HCT116 (cell line): Measurements from ENCODE around the gene GIMAP5. TPM values are rescaled to one million over a fixed set of nuclear protein-coding genes. Genes with fewer than 3 reads are reported as not detected.

Experiments used
- ATAC-seq: fragments of 200-7000 bp; cut with Tn5 transposase; 2 replicates; pipeline ENCODE4 v1.9.1; 2020; ENCODE audit warnings: mild to moderate bottlenecking, moderate library complexity
- BruUV-seq: library from RNA; stranded (reverse); fragments of 400-500 nt; replicated peaks from 2 replicates; lab custom pipeline; 2021; lab: Mats Ljungman, UMichigan
- CTCF ChIA-PET: fragments of 300-600 bp; sonication (Branson Sonifier 250); formaldehyde crosslinking; loops from one replicate; lab custom pipeline; 2021; ENCODE audit warnings: antibody characterized with exemption; lab: Charles Lee
- POLR2A ChIA-PET: fragments of 300-600, 350-600 bp; sonication (Branson Sonifier 250); formaldehyde crosslinking; loops from one replicate; lab custom pipeline; 2021; ENCODE audit warnings: antibody characterized with exemption; lab: Charles Lee
- RAD21 ChIA-PET, 2 experiments: fragments of 300-600 bp; sonication (Branson Sonifier 250); formaldehyde crosslinking; loops; one replicate each; lab custom pipeline; 2023; ENCODE audit warnings: low total read pairs in 2 of 2; ENCODE audit not compliant: uncharacterized antibody in 2 of 2, unreplicated experiment in 2 of 2, low non-redundant PET in 1 of 2; lab: Charles Lee
- DNase-seq: peaks from one replicate; pipeline ENCODE4 v3.0.0-alpha.2; 2010; ENCODE audit warnings: low read depth, low spot score
- H2AFZ ChIP-seq: fragments of 200-600 bp; shearing (Covaris generic), sonication (generic); 2 replicates; pipeline ENCODE4 v1.6.1; 2017; ENCODE audit warnings: low read depth, mixed run types, mixed read lengths, antibody characterized with exemption, low read length; ENCODE audit not compliant: poor library complexity, severe bottlenecking
- H3K27ac ChIP-seq: 2 replicates; pipeline ENCODE4 v1.5.1; 2012; ENCODE audit warnings: low read depth, low read length
- H3K27me3 ChIP-seq: fragments of 200-600 bp; sonication (generic); 2 replicates; pipeline ENCODE4 v1.6.1; 2016; ENCODE audit warnings: mixed run types, low read length, mixed read lengths; ENCODE audit not compliant: insufficient read depth
- H3K36me3 ChIP-seq, 2 experiments: fragments of 200-500 bp in 1 of 2; fragments of 200-600 bp in 1 of 2; sonication (Bioruptor generic) in 1 of 2; sonication (generic) in 1 of 2; 2 replicates each; pipeline versions ENCODE4 v1.5.1 to v1.6.1; 2014 to 2016; ENCODE audit warnings: low read length in 2 of 2, inconsistent platforms in 1 of 2, mixed read lengths in 1 of 2, mixed run types in 1 of 2; ENCODE audit not compliant: insufficient read depth in 2 of 2, control insufficient read depth in 1 of 2
- H3K4me1 ChIP-seq, 2 experiments: fragments of 200-600 bp in 1 of 2; sonication (generic) in 1 of 2; 2 replicates each; pipeline versions ENCODE4 v1.5.1 to v1.6.1; 2012 to 2017; ENCODE audit warnings: low read length in 2 of 2, inconsistent platforms in 1 of 2, mild to moderate bottlenecking in 1 of 2, mixed read lengths in 1 of 2, mixed run types in 1 of 2, moderate library complexity in 1 of 2; ENCODE audit not compliant: insufficient read depth in 2 of 2, control insufficient read depth in 1 of 2
- H3K4me2 ChIP-seq: fragments of 200-600 bp; sonication (generic); 2 replicates; pipeline ENCODE4 v1.6.1; 2017; ENCODE audit warnings: mixed run types, low read length, mixed read lengths
- H3K4me3 ChIP-seq, 2 experiments: fragments of 200-600 bp in 1 of 2; sonication (generic) in 1 of 2; replicated peaks in 1 of 2; 2 replicates each; pipeline ENCODE4 v1.5.1; 2011 to 2016; ENCODE audit warnings: low read length in 2 of 2, control low read depth in 1 of 2, low read depth in 1 of 2, mild to moderate bottlenecking in 1 of 2, mixed read lengths in 1 of 2, mixed run types in 1 of 2
- H3K79me2 ChIP-seq: fragments of 200-600 bp; sonication (generic); 2 replicates; pipeline ENCODE4 v1.6.1; 2017; ENCODE audit warnings: mild to moderate bottlenecking, mixed run types, low read length, moderate library complexity, mixed read lengths; ENCODE audit not compliant: insufficient read depth
- H3K9ac ChIP-seq: fragments of 200-600 bp; sonication (generic); 2 replicates; pipeline ENCODE4 v1.6.1; 2016; ENCODE audit warnings: low read length, mixed read lengths
- H3K9me2 ChIP-seq: fragments of 200-600 bp; sonication (generic), shearing (Covaris generic); 2 replicates; pipeline ENCODE4 v1.6.1; 2017; ENCODE audit warnings: mixed run types, mild to moderate bottlenecking, moderate library complexity; ENCODE audit not compliant: insufficient read depth
- H3K9me3 ChIP-seq, 2 experiments: fragments of 200-500 bp in 1 of 2; fragments of 200-600 bp in 1 of 2; sonication (Bioruptor generic) in 1 of 2; sonication (generic) in 1 of 2; 2 replicates each; pipeline ENCODE4 v1.6.1; 2014 to 2017; ENCODE audit warnings: low read length in 2 of 2, mixed read lengths in 2 of 2, inconsistent platforms in 1 of 2, low read depth in 1 of 2, mild to moderate bottlenecking in 1 of 2, mixed run types in 1 of 2, moderate library complexity in 1 of 2; ENCODE audit not compliant: control insufficient read depth in 1 of 2, insufficient read depth in 1 of 2
- H4K20me1 ChIP-seq: fragments of 200-600 bp; sonication (generic), shearing (Covaris generic); 2 replicates; pipeline ENCODE4 v1.6.1; 2017; ENCODE audit warnings: mixed run types, mild to moderate bottlenecking, moderate library complexity; ENCODE audit not compliant: insufficient read depth
- EGR1 ChIP-seq: IDR thresholded peaks from 2 replicates; pipeline ENCODE4 v1.6.1; 2012; ENCODE audit warnings: low read depth
- EZH2 ChIP-seq: fragments of 200-600 bp; sonication (generic); IDR thresholded peaks from 2 replicates; pipeline ENCODE4 v1.6.1; 2017; ENCODE audit warnings: antibody characterized with exemption, mixed run types
- FOSL1 ChIP-seq: IDR thresholded peaks from 2 replicates; pipeline ENCODE4 v1.6.1; 2012; ENCODE audit warnings: low read depth
- POLR2A ChIP-seq: IDR thresholded peaks from 2 replicates; pipeline ENCODE4 v1.7.0; 2011; ENCODE audit warnings: borderline replicate concordance; ENCODE audit not compliant: insufficient read depth, insufficient read length; ENCODE audit errors: extremely low read depth
- RAD21 ChIP-seq: IDR thresholded peaks from 2 replicates; pipeline ENCODE4 v1.6.1; 2012; ENCODE audit warnings: low read depth, mild to moderate bottlenecking
- SP1 ChIP-seq: IDR thresholded peaks from 2 replicates; pipeline ENCODE4 v1.6.1; 2012; ENCODE audit warnings: low read depth
- TCF7L2 ChIP-seq: IDR thresholded peaks from 2 replicates; pipeline ENCODE4 v1.7.0; 2011; ENCODE audit warnings: borderline replicate concordance, inconsistent platforms; ENCODE audit not compliant: insufficient read depth, insufficient read length; ENCODE audit errors: extremely low read depth
- ZNF274 ChIP-seq: fragments of 200-500 bp; sonication (Bioruptor generic); IDR thresholded peaks from 2 replicates; pipeline ENCODE4 v1.6.1; 2014; ENCODE audit warnings: mild to moderate bottlenecking, low read depth, low read length, inconsistent platforms
- intact Hi-C: fragments of 100-400 bp; cut with micrococcal nuclease; formaldehyde crosslinking; loops from 2 replicates; pipeline ENCODE4 v1.10.0; 2022
- total RNA-seq: library from RNA; stranded (reverse); gene quantifications from one replicate; pipeline ENCODE4 v1.2.1, GENCODE V29; 2021; ENCODE audit not compliant: unreplicated experiment
- TF ChIP-seq, protein P1 (sequence below): IDR thresholded peaks from 2 replicates; pipeline ENCODE4 v1.6.1; 2011; ENCODE audit warnings: mild to moderate bottlenecking, low read length, moderate library complexity; ENCODE audit not compliant: insufficient replicate concordance; ENCODE audit errors: extremely low read depth
- TF ChIP-seq, protein P2 (sequence below), 3 experiments: fragments of 200-600 bp in 1 of 3; sonication (generic) in 1 of 3; IDR thresholded peaks in 2 of 3; conservative IDR thresholded peaks in 1 of 3; 2 replicates each; pipeline ENCODE4 v1.5.1; 2012 to 2017; ENCODE audit warnings: low read depth in 2 of 3, low read length in 2 of 3, antibody characterized with exemption in 1 of 3, borderline replicate concordance in 1 of 3, control low read depth in 1 of 3, mild to moderate bottlenecking in 1 of 3, mixed read lengths in 1 of 3, mixed run types in 1 of 3, moderate library complexity in 1 of 3; ENCODE audit not compliant: insufficient read depth in 1 of 3
- TF ChIP-seq, protein P3 (sequence below): IDR thresholded peaks from 2 replicates; pipeline ENCODE4 v1.6.1; 2012

Gene GIMAP5
- total RNA-seq, 1 experiment from 2014 or later: 0.57 TPM

DNA sequence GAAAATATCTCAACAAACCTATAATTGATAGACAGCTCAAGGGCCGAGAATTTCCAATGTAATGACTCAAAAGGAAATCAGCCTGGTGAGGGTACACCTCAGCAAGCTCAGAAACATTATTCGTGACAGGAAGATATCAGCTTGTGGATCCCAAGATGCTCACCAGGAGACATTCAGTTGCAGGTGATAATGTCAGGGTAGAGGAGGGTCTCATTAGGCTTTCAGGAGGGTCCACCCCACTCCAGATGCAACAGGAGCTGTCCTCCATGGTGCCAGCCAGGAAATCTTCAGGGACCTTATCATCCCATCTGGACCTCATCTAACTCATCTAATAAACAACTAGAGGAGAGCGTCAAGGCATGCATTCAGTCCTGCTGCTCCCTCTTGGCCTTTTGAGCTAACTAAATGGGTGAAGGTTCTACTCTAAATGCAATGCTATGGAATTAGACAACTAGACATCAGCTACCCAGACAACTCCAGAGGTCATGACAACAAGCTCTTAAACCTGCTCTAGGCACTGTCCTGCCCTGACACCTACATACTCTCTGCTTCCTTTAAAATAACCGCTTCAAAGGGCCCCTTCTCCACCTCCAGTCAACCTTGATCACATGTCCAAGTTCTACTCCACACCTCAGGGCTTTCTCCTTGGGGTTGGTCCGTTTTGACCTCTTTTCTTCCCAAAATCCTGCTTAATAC is 4.3 kb upstream of the GIMAP5 start:
- no peaks in the 10 kb centered on the region for H3K4me1 ChIP-seq
- no peaks in the 10 kb centered on the region for H3K79me2 ChIP-seq
- ATAC-seq (no peak), DNase-seq (no peak)
- no peak overlapping the region for H3K9ac ChIP-seq
- H3K4me2 ChIP-seq: no peak overlapping the region
- no peaks in the 10 kb centered on the region for H4K20me1 ChIP-seq
- no peaks in the 10 kb centered on the region for H3K9me2 ChIP-seq
- RAD21 ChIA-PET: no interaction called here
- no peak overlapping the region for H2AFZ ChIP-seq
- POLR2A ChIA-PET: no interaction called here
- H3K27me3 ChIP-seq: peaks cover 33% of the 10 kb centered on the region; the same call in 1 of the 2 replicates
- no peak overlapping the region for H3K4me3 ChIP-seq
- H3K36me3 ChIP-seq: no peaks in the 10 kb centered on the region
- no TSS peak for BruUV-seq
- H3K9me3 ChIP-seq: no peaks in the 10 kb centered on the region; a peak in 1 of 4 replicates
- no peak for TF ChIP-seq TCF7L2
- intact Hi-C loops: no loop called here
- CTCF ChIA-PET: no interaction called here
- H3K27ac ChIP-seq: no peak overlapping the region

DNA sequence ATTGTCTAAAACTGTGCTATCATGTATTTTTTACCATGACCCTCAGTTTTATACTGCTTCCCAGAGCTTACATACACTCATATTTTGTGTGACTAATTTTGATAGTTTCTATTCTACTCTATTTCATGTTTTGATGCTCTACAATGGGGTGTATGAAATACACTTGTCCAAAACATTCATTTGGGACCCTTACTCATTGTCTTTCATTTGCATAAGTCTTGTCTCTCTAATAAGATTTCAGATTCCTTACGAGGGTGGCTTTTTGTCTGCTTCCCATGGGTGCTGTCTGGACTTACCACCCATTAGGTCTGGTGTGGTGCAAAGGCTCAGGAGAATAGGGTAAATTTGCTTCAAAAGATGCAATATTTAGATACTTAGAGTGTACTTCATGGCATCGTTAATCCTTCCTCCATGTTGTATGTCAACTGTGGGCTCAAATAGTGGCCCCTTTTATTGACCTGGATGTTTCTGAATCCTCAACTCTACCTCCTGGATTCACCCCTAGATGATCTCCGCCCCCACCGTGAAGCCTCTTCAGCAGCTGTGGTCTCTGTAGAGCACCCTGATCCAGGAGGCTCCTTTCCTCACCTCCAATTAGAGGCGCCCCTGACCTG is 3.6 kb upstream of the GIMAP5 start:
- ChIA-PET POLR2A (no interaction called here), RAD21 (no interaction called here), CTCF (no interaction called here)
- H3K9me3 ChIP-seq: no peaks in the 10 kb centered on the region
- H3K9ac ChIP-seq: no peak overlapping the region
- intact Hi-C loops: no loop called here
- no peak overlapping the region for H3K27ac ChIP-seq
- peaks cover 40% of the 10 kb centered on the region; the same call in 1 of the 2 replicates for H3K27me3 ChIP-seq
- H3K4me1 ChIP-seq: peaks cover 0 to 4% of the 10 kb centered on the region in 2 experiments; a peak in 3 of 4 replicates
- H4K20me1 ChIP-seq: no peaks in the 10 kb centered on the region
- H3K9me2 ChIP-seq: no peaks in the 10 kb centered on the region
- H3K36me3 ChIP-seq: no peaks in the 10 kb centered on the region
- no peak overlapping the region for H3K4me2 ChIP-seq
- H3K79me2 ChIP-seq: no peaks in the 10 kb centered on the region
- DNase-seq: no peak
- ATAC-seq: no peak
- no peak overlapping the region for H3K4me3 ChIP-seq
- no peak overlapping the region for H2AFZ ChIP-seq
- no TSS peak for BruUV-seq
- TF ChIP-seq EGR1 (no peak), ZNF274 (no peak), EZH2 (no peak), RAD21 (no peak), SP1 (no peak), POLR2A (no peak), FOSL1 (no peak)
- TF ChIP-seq, protein P1, sequence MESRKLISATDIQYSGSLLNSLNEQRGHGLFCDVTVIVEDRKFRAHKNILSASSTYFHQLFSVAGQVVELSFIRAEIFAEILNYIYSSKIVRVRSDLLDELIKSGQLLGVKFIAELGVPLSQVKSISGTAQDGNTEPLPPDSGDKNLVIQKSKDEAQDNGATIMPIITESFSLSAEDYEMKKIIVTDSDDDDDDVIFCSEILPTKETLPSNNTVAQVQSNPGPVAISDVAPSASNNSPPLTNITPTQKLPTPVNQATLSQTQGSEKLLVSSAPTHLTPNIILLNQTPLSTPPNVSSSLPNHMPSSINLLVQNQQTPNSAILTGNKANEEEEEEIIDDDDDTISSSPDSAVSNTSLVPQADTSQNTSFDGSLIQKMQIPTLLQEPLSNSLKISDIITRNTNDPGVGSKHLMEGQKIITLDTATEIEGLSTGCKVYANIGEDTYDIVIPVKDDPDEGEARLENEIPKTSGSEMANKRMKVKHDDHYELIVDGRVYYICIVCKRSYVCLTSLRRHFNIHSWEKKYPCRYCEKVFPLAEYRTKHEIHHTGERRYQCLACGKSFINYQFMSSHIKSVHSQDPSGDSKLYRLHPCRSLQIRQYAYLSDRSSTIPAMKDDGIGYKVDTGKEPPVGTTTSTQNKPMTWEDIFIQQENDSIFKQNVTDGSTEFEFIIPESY: no peak
- TF ChIP-seq, protein P2, sequence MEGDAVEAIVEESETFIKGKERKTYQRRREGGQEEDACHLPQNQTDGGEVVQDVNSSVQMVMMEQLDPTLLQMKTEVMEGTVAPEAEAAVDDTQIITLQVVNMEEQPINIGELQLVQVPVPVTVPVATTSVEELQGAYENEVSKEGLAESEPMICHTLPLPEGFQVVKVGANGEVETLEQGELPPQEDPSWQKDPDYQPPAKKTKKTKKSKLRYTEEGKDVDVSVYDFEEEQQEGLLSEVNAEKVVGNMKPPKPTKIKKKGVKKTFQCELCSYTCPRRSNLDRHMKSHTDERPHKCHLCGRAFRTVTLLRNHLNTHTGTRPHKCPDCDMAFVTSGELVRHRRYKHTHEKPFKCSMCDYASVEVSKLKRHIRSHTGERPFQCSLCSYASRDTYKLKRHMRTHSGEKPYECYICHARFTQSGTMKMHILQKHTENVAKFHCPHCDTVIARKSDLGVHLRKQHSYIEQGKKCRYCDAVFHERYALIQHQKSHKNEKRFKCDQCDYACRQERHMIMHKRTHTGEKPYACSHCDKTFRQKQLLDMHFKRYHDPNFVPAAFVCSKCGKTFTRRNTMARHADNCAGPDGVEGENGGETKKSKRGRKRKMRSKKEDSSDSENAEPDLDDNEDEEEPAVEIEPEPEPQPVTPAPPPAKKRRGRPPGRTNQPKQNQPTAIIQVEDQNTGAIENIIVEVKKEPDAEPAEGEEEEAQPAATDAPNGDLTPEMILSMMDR (IDR thresholded peaks at IDR 0.05 in 2 of 3, conservative IDR thresholded peaks at IDR 0.05 in 1 of 3; ENCODE audit: borderline replicate concordance in 1 of 3, insufficient read depth in 1 of 3, low read depth in 2 of 3, low read length in 2 of 3): no peak
- TF ChIP-seq, protein P3, sequence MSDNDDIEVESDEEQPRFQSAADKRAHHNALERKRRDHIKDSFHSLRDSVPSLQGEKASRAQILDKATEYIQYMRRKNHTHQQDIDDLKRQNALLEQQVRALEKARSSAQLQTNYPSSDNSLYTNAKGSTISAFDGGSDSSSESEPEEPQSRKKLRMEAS: no peak
